Neuron (in vitro differentiated cells): ENCODE results near the gene INSYN2B.

Experiments used
- H2AFZ ChIP-seq: one replicate; pipeline ENCODE4 v1.6.1; 2013; ENCODE audit warnings: low read depth, mild to moderate bottlenecking, inconsistent platforms, low read length, moderate library complexity
- H3K27me3 ChIP-seq: one replicate; pipeline ENCODE4 v1.6.1; 2013; ENCODE audit warnings: low read length; ENCODE audit not compliant: insufficient read depth
- H3K36me3 ChIP-seq: one replicate; pipeline ENCODE4 v1.6.1; 2013; ENCODE audit warnings: low read length; ENCODE audit not compliant: insufficient read depth
- H3K4me1 ChIP-seq: one replicate; pipeline ENCODE4 v1.6.1; 2013; ENCODE audit warnings: low read length; ENCODE audit not compliant: insufficient read depth
- H3K4me3 ChIP-seq: 2 replicates; pipeline ENCODE4 v1.5.1; 2013; ENCODE audit warnings: mild to moderate bottlenecking, low read length, moderate library complexity
- H3K9me3 ChIP-seq: one replicate; pipeline ENCODE4 v1.6.1; 2013; ENCODE audit warnings: low read length

Gene INSYN2B

DNA sequence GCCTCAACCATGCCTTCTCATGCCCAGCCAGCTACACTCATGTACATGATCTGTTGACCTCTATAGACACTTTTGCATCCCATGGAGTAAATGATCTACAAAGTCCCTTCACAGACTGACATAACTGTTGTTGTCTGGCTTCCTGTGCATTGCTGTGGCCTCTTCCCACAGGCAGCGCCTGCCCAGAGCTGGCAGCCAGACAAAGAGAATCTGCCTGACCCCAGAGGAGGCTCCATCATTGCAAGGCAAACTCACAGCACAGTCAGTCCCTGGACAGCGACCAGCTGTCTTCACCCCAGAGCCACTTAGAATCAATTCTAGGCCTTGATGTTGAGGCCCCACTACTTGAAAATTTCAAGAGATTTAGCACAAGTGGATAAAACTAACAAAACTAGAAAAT lies 65.5 kb downstream of the INSYN2B start:
- H3K4me1 ChIP-seq: no peaks in the 10 kb centered on the region
- no peaks in the 10 kb centered on the region for H3K36me3 ChIP-seq
- no peaks in the 10 kb centered on the region for H3K9me3 ChIP-seq
- H3K27me3 ChIP-seq: no peaks in the 10 kb centered on the region
- no peak overlapping the region for H3K4me3 ChIP-seq
- H2AFZ ChIP-seq: no peak overlapping the region

DNA sequence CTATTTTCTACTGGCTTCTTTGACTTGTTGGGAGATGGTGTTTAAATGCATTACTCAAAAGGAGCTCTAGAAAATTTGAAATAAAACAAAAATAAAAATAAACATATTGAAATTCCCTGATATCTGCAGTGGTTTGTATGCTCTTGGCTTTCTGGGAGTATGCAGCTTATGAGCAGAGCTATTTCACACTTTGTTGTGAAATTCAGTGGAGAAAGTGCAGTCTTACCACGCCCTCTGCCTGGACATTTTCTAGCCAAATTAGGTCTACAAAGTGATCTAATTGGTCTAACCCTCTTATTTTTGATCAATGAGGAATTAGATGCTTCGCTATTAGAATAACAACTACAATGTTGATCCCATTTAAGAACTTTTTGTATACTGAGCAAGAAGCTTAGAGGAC lies 66.8 kb downstream of the INSYN2B start:
- H2AFZ ChIP-seq: no peak overlapping the region
- H3K36me3 ChIP-seq: no peaks in the 10 kb centered on the region
- no peaks in the 10 kb centered on the region for H3K9me3 ChIP-seq
- H3K4me3 ChIP-seq: no peak overlapping the region
- H3K4me1 ChIP-seq: no peaks in the 10 kb centered on the region
- no peaks in the 10 kb centered on the region for H3K27me3 ChIP-seq

DNA sequence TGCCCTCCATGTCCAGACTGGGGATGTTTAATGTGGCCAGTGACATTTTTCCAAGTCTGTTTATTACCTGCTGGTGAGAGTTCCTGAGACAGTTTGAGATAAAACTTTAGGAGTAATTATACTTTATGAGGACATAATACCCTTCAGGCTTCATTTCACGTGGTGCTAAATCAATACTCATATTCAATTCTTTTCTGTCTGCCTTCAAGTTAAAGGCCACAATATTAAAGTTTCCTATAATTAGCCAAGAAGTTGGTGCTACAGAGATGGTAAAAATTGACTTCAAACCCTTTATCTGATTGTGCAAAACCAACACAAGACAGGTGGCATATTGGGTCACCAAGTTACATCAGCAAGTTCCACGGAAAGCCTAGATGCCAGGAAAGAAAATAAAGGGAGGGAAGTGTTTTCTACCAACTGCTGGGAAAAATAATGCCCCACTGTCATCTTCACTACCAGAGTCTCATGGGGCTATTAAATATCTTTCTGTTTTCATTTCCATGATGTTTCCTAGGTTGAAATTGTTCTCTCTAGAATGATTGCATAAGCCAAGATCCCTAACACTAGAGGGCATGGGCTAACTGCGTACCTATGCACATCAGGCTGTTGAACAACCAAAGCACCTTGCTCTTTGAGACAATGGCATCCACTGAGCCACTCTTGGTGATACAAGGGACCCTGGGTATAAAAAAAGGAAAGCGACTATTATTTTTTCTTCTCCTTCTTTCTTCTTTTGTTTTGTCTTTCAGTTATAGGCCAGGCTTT lies 68.7 kb downstream of the INSYN2B start:
- Histone ChIP-seq H3K9me3 (no peaks in the 10 kb centered on the region), H3K27me3 (no peaks in the 10 kb centered on the region), H3K4me1 (no peaks in the 10 kb centered on the region), H3K4me3 (no peak overlapping the region), H3K36me3 (no peaks in the 10 kb centered on the region), H2AFZ (no peak overlapping the region)

DNA sequence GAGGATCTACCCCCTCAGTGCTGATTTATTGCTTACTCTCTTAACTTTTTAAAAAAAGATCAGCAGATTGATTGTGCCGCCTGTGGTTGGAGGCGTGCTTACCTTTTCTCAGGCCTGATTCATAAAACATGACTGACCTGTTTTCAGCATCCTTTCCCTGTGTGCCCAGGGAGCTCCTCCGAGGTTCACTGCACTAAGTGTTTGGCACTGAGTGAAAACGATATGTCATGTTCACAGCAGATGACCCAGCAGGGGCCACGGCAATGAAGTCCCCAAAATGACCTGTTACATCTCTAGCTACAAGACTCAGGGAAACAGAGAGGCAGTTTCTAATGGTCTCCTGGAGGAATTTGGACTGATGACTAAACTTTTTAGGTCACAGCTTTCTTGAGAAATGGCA lies 69.9 kb downstream of the INSYN2B start:
- no peaks in the 10 kb centered on the region for H3K4me1 ChIP-seq
- no peaks in the 10 kb centered on the region for H3K36me3 ChIP-seq
- H2AFZ ChIP-seq: no peak overlapping the region
- no peaks in the 10 kb centered on the region for H3K9me3 ChIP-seq
- H3K27me3 ChIP-seq: no peaks in the 10 kb centered on the region
- no peak overlapping the region for H3K4me3 ChIP-seq

DNA sequence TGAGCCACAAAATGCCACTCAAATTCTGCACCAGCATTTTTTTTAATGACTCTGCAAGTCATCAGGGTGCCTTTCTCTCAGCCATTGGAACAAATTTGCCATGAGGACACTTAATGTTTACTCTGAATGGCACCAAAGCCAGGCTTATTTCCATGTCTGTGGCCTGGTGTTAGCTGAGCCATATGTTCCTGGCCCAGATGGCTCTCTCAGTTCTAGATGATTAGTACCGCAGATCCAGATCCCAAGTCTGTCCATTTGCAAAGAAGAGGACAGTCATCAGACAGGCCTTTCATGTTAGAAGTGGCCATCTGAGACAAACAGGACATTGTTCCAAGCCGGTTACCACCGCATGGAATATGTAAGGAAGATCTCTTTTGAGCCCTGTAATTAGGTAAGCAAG lies 70.3 kb downstream of the INSYN2B start:
- Histone ChIP-seq H3K27me3 (no peaks in the 10 kb centered on the region), H2AFZ (no peak overlapping the region), H3K9me3 (no peaks in the 10 kb centered on the region), H3K36me3 (no peaks in the 10 kb centered on the region), H3K4me1 (no peaks in the 10 kb centered on the region), H3K4me3 (no peak overlapping the region)

DNA sequence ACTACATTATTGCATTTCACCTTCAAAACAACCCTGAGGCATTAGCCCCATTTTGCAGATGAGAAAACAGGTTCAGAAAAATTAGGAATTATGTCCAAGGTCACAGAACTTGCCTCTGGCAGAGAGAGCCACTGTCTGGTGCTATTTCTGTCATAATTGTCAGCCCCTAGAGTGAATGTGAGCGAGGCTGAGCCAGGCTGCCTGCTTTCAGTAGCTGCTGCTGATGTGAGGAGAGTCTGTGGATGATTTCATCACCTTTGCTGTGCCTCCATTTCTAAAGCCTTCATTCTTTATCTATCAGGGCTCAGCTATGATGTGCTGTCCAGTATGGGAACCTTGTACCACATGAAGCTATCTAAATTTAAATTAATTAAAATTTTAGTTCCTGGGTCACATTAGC lies 71.4 kb downstream of the INSYN2B start:
- no peak overlapping the region for H2AFZ ChIP-seq
- no peaks in the 10 kb centered on the region for H3K9me3 ChIP-seq
- H3K27me3 ChIP-seq: no peaks in the 10 kb centered on the region
- no peak overlapping the region for H3K4me3 ChIP-seq
- H3K4me1 ChIP-seq: no peaks in the 10 kb centered on the region
- no peaks in the 10 kb centered on the region for H3K36me3 ChIP-seq

DNA sequence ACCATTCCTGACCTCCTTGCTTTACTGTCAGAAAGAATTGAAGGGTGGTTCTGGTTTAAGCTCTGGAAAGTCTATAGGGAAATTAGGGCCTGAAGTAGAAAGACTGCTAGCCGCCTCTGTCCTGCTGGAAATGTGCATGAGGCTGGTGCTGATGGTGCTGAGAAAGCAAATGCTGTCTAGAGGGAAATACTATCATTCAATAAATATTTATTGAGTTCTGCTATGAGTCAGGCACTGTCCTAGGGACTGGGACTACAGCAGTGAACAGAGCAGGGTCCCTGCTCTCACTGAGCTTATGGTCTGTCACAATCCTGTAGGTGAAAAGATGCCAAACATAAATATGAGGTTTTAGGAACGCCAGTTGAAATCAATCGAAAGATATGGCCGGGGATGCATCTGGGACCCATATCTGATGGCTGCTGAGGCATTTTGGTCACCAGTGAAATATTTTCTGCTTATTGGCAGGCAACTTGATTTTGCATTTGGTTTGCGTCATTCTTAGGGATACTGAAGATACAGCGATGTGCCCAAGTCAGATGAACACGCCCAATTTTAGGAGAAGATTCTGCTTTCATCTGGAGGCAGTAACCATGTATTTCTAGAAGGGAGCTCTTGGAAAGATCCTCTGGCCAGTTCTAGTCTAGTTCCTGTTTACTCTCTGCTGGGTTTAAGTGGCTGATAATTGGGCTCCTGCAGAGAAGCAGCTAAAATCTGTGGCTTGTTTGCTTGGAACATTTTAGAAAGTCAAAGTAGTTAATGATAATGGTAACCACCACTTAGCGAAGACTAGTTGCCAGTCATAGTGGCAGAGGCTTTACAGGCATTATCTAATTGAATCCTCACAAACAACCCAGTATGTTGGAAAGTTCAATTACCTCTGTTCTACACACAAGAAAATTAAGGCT lies 73.3 kb downstream of the INSYN2B start:
- no peaks in the 10 kb centered on the region for H3K4me1 ChIP-seq
- H3K27me3 ChIP-seq: no peaks in the 10 kb centered on the region
- H3K36me3 ChIP-seq: no peaks in the 10 kb centered on the region
- no peak overlapping the region for H2AFZ ChIP-seq
- no peak overlapping the region for H3K4me3 ChIP-seq
- H3K9me3 ChIP-seq: no peaks in the 10 kb centered on the region

DNA sequence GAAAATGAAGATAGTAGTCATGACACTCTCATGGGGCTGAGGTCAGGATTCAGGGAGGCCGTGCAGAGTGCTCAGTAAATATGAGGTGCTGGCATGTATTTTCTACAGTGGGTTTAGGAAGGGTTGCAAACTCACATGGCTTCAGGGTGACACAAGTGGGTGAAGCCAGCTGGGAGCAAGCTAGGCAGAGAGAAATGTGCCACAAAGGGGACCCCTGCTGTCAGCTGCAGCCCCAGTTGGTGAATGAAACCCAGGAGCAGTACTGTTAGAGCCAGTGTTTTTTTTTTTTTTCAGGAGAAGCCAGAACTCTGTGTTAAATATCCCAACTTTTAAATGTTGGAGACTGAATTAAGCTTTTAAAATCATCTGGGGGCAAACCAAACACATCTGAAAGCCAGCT lies 75.3 kb downstream of the INSYN2B start:
- Histone ChIP-seq H3K4me3 (no peak overlapping the region), H3K9me3 (no peaks in the 10 kb centered on the region), H3K4me1 (no peaks in the 10 kb centered on the region), H3K36me3 (no peaks in the 10 kb centered on the region), H2AFZ (no peak overlapping the region), H3K27me3 (no peaks in the 10 kb centered on the region)

DNA sequence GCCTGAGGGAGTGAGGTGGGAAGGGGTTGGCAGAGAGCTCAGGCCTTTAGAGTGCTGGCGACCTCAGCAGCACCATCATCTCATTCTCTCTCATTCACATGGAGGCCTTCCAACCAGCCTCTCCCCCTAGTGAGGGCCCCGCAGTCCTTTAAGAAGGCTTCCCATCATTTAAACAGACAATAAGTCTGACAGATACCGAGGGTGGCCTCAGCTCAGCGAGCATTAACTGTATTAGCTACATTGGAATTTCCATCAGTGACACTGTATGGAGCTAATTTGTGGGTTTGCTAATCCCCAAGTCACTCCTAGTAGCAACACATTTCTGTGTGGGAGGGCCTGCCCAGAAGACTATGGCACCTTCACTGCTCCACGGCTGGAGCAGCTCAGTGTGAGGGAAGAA lies 75.8 kb downstream of the INSYN2B start:
- Histone ChIP-seq H3K9me3 (no peaks in the 10 kb centered on the region), H2AFZ (no peak overlapping the region), H3K27me3 (no peaks in the 10 kb centered on the region), H3K4me1 (no peaks in the 10 kb centered on the region), H3K4me3 (no peak overlapping the region), H3K36me3 (no peaks in the 10 kb centered on the region)

DNA sequence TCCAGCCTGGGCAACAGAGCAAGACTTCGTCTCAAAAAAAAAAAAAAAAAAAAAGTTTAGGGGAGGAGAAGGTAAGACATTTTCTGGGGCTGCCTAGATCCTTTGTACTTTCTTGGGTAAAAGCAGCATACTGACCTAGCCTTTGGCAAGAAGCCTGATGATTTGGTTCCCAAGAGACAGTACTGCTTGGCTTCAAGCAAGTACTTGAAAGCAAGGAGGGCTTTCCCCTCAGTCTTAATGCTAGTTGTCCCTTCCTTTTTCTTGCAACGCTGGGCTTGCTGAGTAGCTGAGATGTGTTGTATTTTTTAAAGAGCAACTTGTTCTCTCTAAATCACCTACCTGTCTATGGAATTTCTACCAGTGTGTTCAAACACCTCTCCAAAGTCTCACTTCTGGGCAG lies 76.2 kb downstream of the INSYN2B start:
- Histone ChIP-seq H3K4me1 (no peaks in the 10 kb centered on the region), H3K36me3 (no peaks in the 10 kb centered on the region), H3K27me3 (no peaks in the 10 kb centered on the region), H3K9me3 (no peaks in the 10 kb centered on the region), H3K4me3 (no peak overlapping the region), H2AFZ (no peak overlapping the region)

DNA sequence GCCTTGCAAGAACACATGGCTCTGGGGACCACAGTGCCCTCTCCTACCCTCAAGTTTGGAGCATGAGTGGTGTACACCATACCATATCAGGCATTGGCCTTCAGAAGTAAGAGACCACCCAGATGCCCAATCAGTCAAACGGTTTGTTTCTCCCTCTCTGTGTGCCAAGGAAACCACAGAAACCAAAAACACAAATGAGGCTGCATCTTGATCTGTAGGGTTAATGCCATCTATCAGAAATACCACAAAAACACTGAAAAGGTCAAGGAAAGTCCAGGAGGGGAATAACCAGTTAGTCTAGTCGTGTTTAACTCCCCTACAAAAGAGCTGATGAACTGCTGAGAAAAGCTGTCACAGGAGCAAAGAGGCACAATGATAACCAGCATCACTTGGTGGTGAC lies 78.4 kb downstream of the INSYN2B start:
- H3K4me1 ChIP-seq: no peaks in the 10 kb centered on the region
- H2AFZ ChIP-seq: no peak overlapping the region
- H3K9me3 ChIP-seq: no peaks in the 10 kb centered on the region
- H3K36me3 ChIP-seq: no peaks in the 10 kb centered on the region
- no peaks in the 10 kb centered on the region for H3K27me3 ChIP-seq
- H3K4me3 ChIP-seq: no peak overlapping the region

DNA sequence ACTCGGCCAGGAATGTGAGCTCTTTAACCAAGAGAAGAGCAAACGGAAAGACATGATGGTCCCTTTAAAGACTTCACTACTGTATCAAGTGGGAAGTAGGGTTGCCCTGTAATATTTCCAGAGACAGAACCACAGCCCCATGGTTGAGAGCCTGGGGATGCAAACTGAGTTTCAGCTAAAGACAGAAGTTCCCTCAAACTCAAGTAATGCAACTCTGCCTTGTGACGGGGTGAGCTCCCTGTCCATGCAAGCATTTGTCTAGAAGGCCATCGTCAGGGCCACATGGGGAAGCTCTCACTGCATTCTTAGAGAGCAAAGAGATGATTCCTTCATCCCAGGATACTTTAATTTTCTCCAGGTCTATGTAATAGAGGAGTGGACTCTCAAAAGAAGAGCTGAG lies 82.8 kb downstream of the INSYN2B start:
- Histone ChIP-seq H3K4me1 (no peaks in the 10 kb centered on the region), H2AFZ (no peak overlapping the region), H3K9me3 (no peaks in the 10 kb centered on the region), H3K4me3 (no peak overlapping the region), H3K36me3 (no peaks in the 10 kb centered on the region), H3K27me3 (no peaks in the 10 kb centered on the region)

DNA sequence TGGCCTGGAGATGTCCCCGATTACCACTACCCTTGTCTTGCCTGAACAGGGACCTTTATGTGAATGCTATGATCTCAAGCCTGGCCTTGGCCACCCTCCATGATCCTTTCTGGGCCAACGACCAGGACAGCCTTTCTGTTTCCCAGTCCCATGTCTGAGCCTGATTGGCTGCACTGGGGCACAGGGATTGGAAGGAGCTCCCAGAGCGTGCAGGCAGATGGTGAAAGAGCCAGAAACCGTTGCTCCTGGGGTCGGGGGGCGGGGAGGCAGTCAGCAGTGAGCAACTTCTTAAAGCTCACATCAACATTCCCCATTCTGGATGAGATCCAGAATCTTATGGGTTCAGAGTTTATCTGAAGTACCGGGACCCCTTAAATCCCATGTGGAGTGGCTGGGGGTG lies 84.4 kb downstream of the INSYN2B start:
- Histone ChIP-seq H3K4me1 (no peaks in the 10 kb centered on the region), H3K9me3 (no peaks in the 10 kb centered on the region), H3K4me3 (no peak overlapping the region), H2AFZ (no peak overlapping the region), H3K27me3 (no peaks in the 10 kb centered on the region), H3K36me3 (no peaks in the 10 kb centered on the region)
